OCI-LY3 (cell line): ENCODE data around the gene NOTUM.

Experiments
- H2AFZ ChIP-seq: fragments of 200-600, 300-600 bp; shearing (Covaris generic); 2 replicates; pipeline ENCODE4 v1.6.0; 2014; ENCODE audit warnings: antibody characterized with exemption, low read depth, low read length
- H3K27ac ChIP-seq: fragments of 200-600, 300-600 bp; sonication (generic); 2 replicates; pipeline ENCODE4 v1.5.1; 2014; ENCODE audit warnings: mild to moderate bottlenecking, low read length, moderate library complexity, mixed read lengths
- H3K27me3 ChIP-seq: fragments of 200-600, 300-600 bp; sonication (generic); 2 replicates; pipeline ENCODE4 v1.6.1; 2014; ENCODE audit warnings: low read depth, low read length, mixed read lengths
- H3K36me3 ChIP-seq: fragments of 200-600, 300-600 bp; sonication (generic); replicated peaks from 2 replicates; pipeline ENCODE3; 2014; ENCODE audit warnings: low read depth, low read length, mixed read lengths
- H3K4me1 ChIP-seq: fragments of 300-600, 200-600 bp; sonication (generic); 2 replicates; pipeline ENCODE4 v1.6.1; 2014; ENCODE audit warnings: low read length, mixed read lengths
- H3K4me2 ChIP-seq: fragments of 200-600, 300-600 bp; sonication (generic); 2 replicates; pipeline ENCODE4 v1.6.1; 2014; ENCODE audit warnings: low read length, mixed read lengths
- H3K4me3 ChIP-seq: fragments of 300-600, 200-600 bp; sonication (generic); 2 replicates; pipeline ENCODE4 v1.5.1; 2014; ENCODE audit warnings: antibody characterized with exemption, mild to moderate bottlenecking, low read length, moderate library complexity
- H3K79me2 ChIP-seq: fragments of 300-600, 200-600 bp; shearing (Covaris generic); 2 replicates; pipeline ENCODE4 v1.6.1; 2014; ENCODE audit warnings: mild to moderate bottlenecking, low read length, mixed read lengths
- H3K9ac ChIP-seq: fragments of 300-600, 200-600 bp; shearing (Covaris generic); 2 replicates; pipeline ENCODE4 v1.6.0; 2014; ENCODE audit warnings: mild to moderate bottlenecking, low read length, moderate library complexity
- H3K9me3 ChIP-seq: fragments of 200-600, 300-600 bp; shearing (Covaris generic); 2 replicates; pipeline ENCODE4 v1.6.1; 2014; ENCODE audit warnings: low read length, mixed read lengths; ENCODE audit not compliant: insufficient read depth
- H4K20me1 ChIP-seq: fragments of 200-600, 300-600 bp; sonication (generic); 2 replicates; pipeline ENCODE4 v1.6.1; 2016; ENCODE audit warnings: low read length, mixed read lengths; ENCODE audit not compliant: insufficient read depth
- EZH2phosphoT487 ChIP-seq: fragments of 200-600 bp; shearing (Covaris generic); IDR thresholded peaks from 2 replicates; pipeline ENCODE4 v1.6.1; 2018; ENCODE audit warnings: antibody characterized with exemption, mixed run types, low read depth
- TF ChIP-seq, protein P1 (sequence below): fragments of 200-600, 300-600 bp; sonication (generic); IDR thresholded peaks from 2 replicates; pipeline ENCODE4 v1.5.1; 2014; ENCODE audit warnings: antibody characterized with exemption, low read length, low read depth

Gene NOTUM

DNA sequence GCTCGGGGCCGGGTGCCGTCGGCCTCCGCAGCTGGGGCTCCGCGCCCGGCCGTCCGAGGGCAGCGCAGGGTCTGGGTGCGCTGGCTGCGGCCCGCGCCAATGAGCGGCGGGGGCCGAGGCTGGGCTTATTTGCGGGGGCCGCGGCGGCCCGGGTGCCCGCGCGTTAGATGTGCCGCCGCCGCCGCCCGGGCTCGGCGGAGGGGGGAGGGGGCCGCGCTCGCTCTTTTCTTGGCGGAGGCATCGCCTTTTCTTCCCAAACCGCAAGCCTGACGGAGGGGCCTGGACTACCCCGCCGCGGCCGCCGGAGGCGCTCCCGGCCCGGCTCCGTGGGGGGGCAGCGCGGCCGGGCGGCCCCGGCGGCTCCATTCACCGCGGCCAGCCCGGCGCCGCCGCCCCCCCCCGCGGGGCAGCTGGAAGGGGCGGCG lies at the start of gene NOTUM:
TSS of gene NOTUM (minus strand) at position 101 of the 425 bp plus-strand sequence. CDS start 278 bp downstream, outside the sequence.
- Histone ChIP-seq H2AFZ (no peak within 1 kb of the TSS), H3K27ac (no peak within 1 kb of the TSS), H3K79me2 (no peaks in the 10 kb centered on the region), H3K27me3 (peaks cover 13% of the 10 kb centered on the region; the same call in 1 of the 2 replicates), H3K4me3 (no peak within 1 kb of the TSS), H3K9ac (no peak within 1 kb of the TSS), H3K4me1 (no peaks in the 10 kb centered on the region), H3K36me3 (no peaks in the 10 kb centered on the region), H3K9me3 (no peaks in the 10 kb centered on the region), H3K4me2 (no peak within 1 kb of the TSS), H4K20me1 (no peaks in the 10 kb centered on the region)
- no peak for TF ChIP-seq EZH2phosphoT487
- TF ChIP-seq, protein P1, sequence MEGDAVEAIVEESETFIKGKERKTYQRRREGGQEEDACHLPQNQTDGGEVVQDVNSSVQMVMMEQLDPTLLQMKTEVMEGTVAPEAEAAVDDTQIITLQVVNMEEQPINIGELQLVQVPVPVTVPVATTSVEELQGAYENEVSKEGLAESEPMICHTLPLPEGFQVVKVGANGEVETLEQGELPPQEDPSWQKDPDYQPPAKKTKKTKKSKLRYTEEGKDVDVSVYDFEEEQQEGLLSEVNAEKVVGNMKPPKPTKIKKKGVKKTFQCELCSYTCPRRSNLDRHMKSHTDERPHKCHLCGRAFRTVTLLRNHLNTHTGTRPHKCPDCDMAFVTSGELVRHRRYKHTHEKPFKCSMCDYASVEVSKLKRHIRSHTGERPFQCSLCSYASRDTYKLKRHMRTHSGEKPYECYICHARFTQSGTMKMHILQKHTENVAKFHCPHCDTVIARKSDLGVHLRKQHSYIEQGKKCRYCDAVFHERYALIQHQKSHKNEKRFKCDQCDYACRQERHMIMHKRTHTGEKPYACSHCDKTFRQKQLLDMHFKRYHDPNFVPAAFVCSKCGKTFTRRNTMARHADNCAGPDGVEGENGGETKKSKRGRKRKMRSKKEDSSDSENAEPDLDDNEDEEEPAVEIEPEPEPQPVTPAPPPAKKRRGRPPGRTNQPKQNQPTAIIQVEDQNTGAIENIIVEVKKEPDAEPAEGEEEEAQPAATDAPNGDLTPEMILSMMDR: no peak

DNA sequence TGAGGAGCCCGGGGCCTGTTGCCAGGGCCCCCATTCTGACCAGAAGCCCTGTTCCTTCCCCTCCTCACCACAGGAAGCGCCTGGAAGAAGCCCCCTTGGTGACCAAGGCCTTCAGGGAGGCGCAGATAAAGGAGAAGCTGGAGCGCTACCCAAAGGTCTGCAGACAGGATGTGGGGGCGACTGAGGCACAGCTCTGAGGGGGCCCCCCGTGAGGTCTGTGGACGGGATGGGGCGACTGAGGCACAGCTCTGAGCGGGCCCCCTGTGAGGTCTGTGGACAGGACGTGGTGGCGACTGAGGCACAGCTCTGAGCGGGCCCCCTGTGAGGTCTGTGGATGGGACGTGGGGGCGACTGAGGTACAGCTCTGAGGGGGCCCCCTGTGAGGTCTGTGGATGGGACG lies 48.4 kb upstream of the NOTUM start:
- no peaks in the 10 kb centered on the region for H3K4me1 ChIP-seq
- H3K27me3 ChIP-seq: no peaks in the 10 kb centered on the region
- H2AFZ ChIP-seq: no peak overlapping the region
- H3K79me2 ChIP-seq: no peaks in the 10 kb centered on the region
- no peaks in the 10 kb centered on the region for H3K9me3 ChIP-seq
- no peaks in the 10 kb centered on the region for H3K36me3 ChIP-seq
- no peak for TF ChIP-seq EZH2phosphoT487
- TF ChIP-seq, protein P1: no peak
- no peaks in the 10 kb centered on the region for H4K20me1 ChIP-seq
- no peak overlapping the region for H3K4me2 ChIP-seq
- H3K27ac ChIP-seq: no peak overlapping the region
- H3K4me3 ChIP-seq: no peak overlapping the region
- H3K9ac ChIP-seq: no peak overlapping the region

DNA sequence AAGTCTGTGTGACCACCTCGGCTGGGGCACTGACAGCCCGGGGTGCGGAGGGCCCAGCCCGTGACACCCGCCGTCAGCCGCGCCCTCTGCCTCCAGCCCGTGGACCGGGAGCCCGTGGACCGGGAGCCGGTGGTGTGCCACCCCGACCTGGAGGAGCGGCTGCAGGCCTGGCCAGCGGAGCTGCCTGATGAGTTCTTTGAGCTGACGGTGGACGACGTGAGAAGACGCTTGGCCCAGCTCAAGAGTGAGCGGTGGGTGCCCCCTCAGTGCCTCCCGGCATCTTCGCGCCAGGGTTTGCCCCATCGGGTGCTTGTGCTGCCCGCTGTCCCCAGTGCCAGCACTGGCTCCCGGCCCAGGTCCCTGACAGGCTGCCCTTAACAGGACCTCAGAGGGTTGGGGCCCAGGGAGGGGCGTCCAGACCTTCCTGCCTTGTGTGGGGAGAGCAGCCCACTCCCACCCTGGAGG lies 48.0 kb upstream of the NOTUM start:
- Histone ChIP-seq H3K4me1 (no peaks in the 10 kb centered on the region), H3K36me3 (no peaks in the 10 kb centered on the region), H3K79me2 (no peaks in the 10 kb centered on the region), H2AFZ (no peak overlapping the region), H3K27ac (no peak overlapping the region), H3K4me2 (no peak overlapping the region), H3K9ac (no peak overlapping the region), H3K4me3 (no peak overlapping the region), H3K27me3 (no peaks in the 10 kb centered on the region), H4K20me1 (no peaks in the 10 kb centered on the region), H3K9me3 (no peaks in the 10 kb centered on the region)
- no peak for TF ChIP-seq EZH2phosphoT487
- TF ChIP-seq, protein P1: no peak

DNA sequence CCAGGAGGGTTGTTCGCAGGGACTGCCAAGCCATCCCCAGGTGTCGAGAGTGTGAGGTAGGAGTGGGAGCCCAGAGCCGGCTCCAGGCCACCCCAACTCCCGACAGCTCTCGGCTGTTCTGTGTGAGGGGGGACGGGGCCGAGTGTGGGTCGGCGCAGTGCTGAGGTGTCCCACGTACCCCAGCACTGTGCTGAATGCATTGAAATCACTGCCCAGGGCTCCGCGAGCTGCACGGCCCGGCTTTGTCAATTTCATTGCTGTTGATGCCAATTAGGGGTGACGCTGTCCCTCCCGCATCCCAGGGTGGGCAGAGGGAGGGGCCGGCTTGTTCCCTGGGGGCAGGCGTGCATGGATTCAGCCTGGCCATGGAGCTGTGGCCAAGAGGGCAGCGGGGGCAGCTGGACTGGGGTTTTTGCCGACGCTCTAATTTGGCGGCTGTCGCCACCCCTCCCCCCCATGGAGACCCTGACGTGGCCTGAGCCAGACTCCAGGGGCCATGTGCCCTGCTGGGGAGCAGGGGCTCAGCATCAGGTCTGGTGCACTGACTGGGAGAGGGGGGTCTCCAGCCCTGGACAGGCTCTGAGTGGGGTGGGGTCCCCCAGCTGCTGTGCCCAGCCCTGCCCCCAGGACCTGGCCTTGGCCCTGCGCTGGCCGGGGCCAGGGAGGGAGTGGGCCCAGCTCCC lies 47.4 kb upstream of the NOTUM start:
- Histone ChIP-seq H3K79me2 (no peaks in the 10 kb centered on the region), H4K20me1 (no peaks in the 10 kb centered on the region)

More for the DNA sequence above, 47.4 kb upstream of the NOTUM start:
- H3K27me3 ChIP-seq: no peaks in the 10 kb centered on the region
- no peak overlapping the region for H3K9ac ChIP-seq
- H3K4me1 ChIP-seq: no peaks in the 10 kb centered on the region
- no peak for TF ChIP-seq EZH2phosphoT487
- TF ChIP-seq, protein P1: no peak
- H3K4me3 ChIP-seq: no peak overlapping the region
- no peaks in the 10 kb centered on the region for H3K9me3 ChIP-seq
- no peak overlapping the region for H2AFZ ChIP-seq
- no peak overlapping the region for H3K27ac ChIP-seq
- no peak overlapping the region for H3K4me2 ChIP-seq
- no peaks in the 10 kb centered on the region for H3K36me3 ChIP-seq
